WTC11 (cell line): ENCODE measurements around the gene LIMCH1. TPM values are rescaled to one million over a fixed set of nuclear protein-coding genes. Genes with fewer than 3 reads are reported as not detected.

Experiments used
- ATAC-seq: fragments of 200-7000 bp; cut with Tn5 transposase; 2 replicates; pipeline ENCODE4 v1.10.0; 2021; ENCODE audit warnings: mild to moderate bottlenecking, moderate library complexity
- CTCF ChIA-PET: fragments of 300-600 bp; sonication (Branson Sonifier 250); formaldehyde crosslinking; loops from one replicate; lab custom pipeline; 2021; ENCODE audit warnings: antibody characterized with exemption; lab: Charles Lee
- POLR2A ChIA-PET: fragments of 350-600 bp; sonication (Branson Sonifier 250); formaldehyde crosslinking; loops from one replicate; lab custom pipeline; 2021; ENCODE audit warnings: antibody characterized with exemption; lab: Charles Lee
- DNase-seq: peaks from one replicate; pipeline ENCODE4 v3.0.0; 2021; ENCODE audit warnings: low spot score
- H3K27ac Mint-ChIP-seq: 2 replicates; pipeline ENCODE4 v1.8.0; 2021; ENCODE audit warnings: mixed read lengths
- H3K27me3 Mint-ChIP-seq: 2 replicates; pipeline ENCODE4 v1.8.0; 2021; ENCODE audit warnings: low read depth, mild to moderate bottlenecking, moderate library complexity, mixed read lengths
- H3K36me3 Mint-ChIP-seq: 2 replicates; pipeline ENCODE4 v1.8.0; 2021; ENCODE audit warnings: mixed read lengths
- H3K4me1 Mint-ChIP-seq: 2 replicates; pipeline ENCODE4 v1.8.0; 2022; ENCODE audit warnings: mixed read lengths
- H3K4me3 Mint-ChIP-seq: 2 replicates; pipeline ENCODE4 v1.8.0; 2021; ENCODE audit warnings: mild to moderate bottlenecking, moderate library complexity, mixed read lengths
- H3K9me3 Mint-ChIP-seq: 2 replicates; pipeline ENCODE4 v1.8.0; 2021; ENCODE audit warnings: mixed read lengths
- AFF4 ChIP-seq: sonication (generic); formaldehyde crosslinking; IDR thresholded peaks from 2 replicates; pipeline ENCODE4 v1.8.1; 2023; ENCODE audit warnings: mild to moderate bottlenecking, missing genetic modification reagents, borderline replicate concordance
- ARID4B ChIP-seq: sonication (generic); formaldehyde crosslinking; IDR thresholded peaks from 2 replicates; pipeline ENCODE4 v1.8.0; 2023; ENCODE audit warnings: missing genetic modification reagents, mild to moderate bottlenecking, borderline replicate concordance
- E2F5 ChIP-seq: sonication (generic); formaldehyde crosslinking; IDR thresholded peaks from 2 replicates; pipeline ENCODE4 v1.8.1; 2022; ENCODE audit warnings: mild to moderate bottlenecking, moderate library complexity, missing genetic modification reagents
- FOXJ3 ChIP-seq: sonication (generic); formaldehyde crosslinking; IDR thresholded peaks from 2 replicates; pipeline ENCODE4 v1.9.0; 2021; ENCODE audit warnings: missing genetic modification reagents, mild to moderate bottlenecking, borderline replicate concordance
- FOXK1 ChIP-seq: sonication (generic); formaldehyde crosslinking; IDR thresholded peaks from 2 replicates; pipeline ENCODE4 v1.8.0; 2022; ENCODE audit warnings: mild to moderate bottlenecking, moderate library complexity, missing genetic modification reagents
- FOXP1 ChIP-seq: sonication (generic); formaldehyde crosslinking; IDR thresholded peaks from 2 replicates; pipeline ENCODE4 v1.8.0; 2022; ENCODE audit warnings: missing genetic modification reagents, mild to moderate bottlenecking, moderate library complexity, borderline replicate concordance
- GTF2I ChIP-seq: fragments of 250-450 bp; sonication (Bioruptor Pico); conservative IDR thresholded peaks from 2 replicates; pipeline ENCODE4 v1.4.0; 2021; ENCODE audit warnings: mild to moderate bottlenecking
- KAT7 ChIP-seq: sonication (generic); formaldehyde crosslinking; IDR thresholded peaks from 2 replicates; pipeline ENCODE4 v1.8.1; 2023; ENCODE audit warnings: missing genetic modification reagents, mild to moderate bottlenecking, borderline replicate concordance
- NFYB ChIP-seq: sonication (generic); formaldehyde crosslinking; conservative IDR thresholded peaks from 2 replicates; pipeline ENCODE4 v1.8.0; 2022; ENCODE audit warnings: low read depth, missing genetic modification reagents
- OVOL2 ChIP-seq: fragments of 250-450 bp; sonication (Bioruptor Pico); IDR thresholded peaks from 2 replicates; pipeline ENCODE4 v1.9.0; 2021; ENCODE audit warnings: mild to moderate bottlenecking, borderline replicate concordance
- PRDM15 ChIP-seq: sonication (generic); formaldehyde crosslinking; IDR thresholded peaks from 2 replicates; pipeline ENCODE4 v1.8.0; 2022; ENCODE audit warnings: missing genetic modification reagents
- PRRX2 ChIP-seq: fragments of 250-450 bp; sonication (Bioruptor Pico); IDR thresholded peaks from 2 replicates; pipeline ENCODE4 v1.8.0; 2021; ENCODE audit warnings: mild to moderate bottlenecking
- SOX15 ChIP-seq: fragments of 250-450 bp; sonication (Bioruptor Pico); IDR thresholded peaks from 2 replicates; pipeline ENCODE4 v1.9.0; 2021; ENCODE audit warnings: mild to moderate bottlenecking
- TP53 ChIP-seq: sonication (generic); formaldehyde crosslinking; IDR thresholded peaks from 2 replicates; pipeline ENCODE4 v1.8.1; 2023; ENCODE audit warnings: mild to moderate bottlenecking, missing genetic modification reagents
- ZNF232 ChIP-seq: sonication (generic); formaldehyde crosslinking; IDR thresholded peaks from 2 replicates; pipeline ENCODE4 v1.8.0; 2022; ENCODE audit warnings: mild to moderate bottlenecking, missing genetic modification reagents
- ZNF423 ChIP-seq: fragments of 250-450 bp; sonication (Bioruptor Pico); IDR thresholded peaks from 2 replicates; pipeline ENCODE4 v2.1.2; 2022; ENCODE audit warnings: mild to moderate bottlenecking, moderate library complexity
- ZNF425 ChIP-seq: fragments of 250-450 bp; sonication (Bioruptor Pico); conservative IDR thresholded peaks from 2 replicates; pipeline ENCODE4 v1.9.0; 2021; ENCODE audit warnings: mild to moderate bottlenecking
- total RNA-seq: library from RNA; stranded (reverse); gene quantifications from 3 replicates; pipeline ENCODE4 v1.2.3, GENCODE V29; 2021

The LIMCH1 gene
- total RNA-seq, 1 experiment from 2014 or later: 0.92 TPM

GRCh38 chr4:41514169-41514568 lies 23.8 kb upstream of the LIMCH1 start:
- ChIA-PET CTCF (no interaction called here), POLR2A (no interaction called here)
- Mint-ChIP-seq H3K27ac (no peak overlapping the region), H3K27me3 (no peaks in the 10 kb centered on the region; the same call in 1 of the 2 replicates), H3K4me1 (no peaks in the 10 kb centered on the region), H3K36me3 (no peaks in the 10 kb centered on the region), H3K9me3 (no peaks in the 10 kb centered on the region), H3K4me3 (no peak overlapping the region)
- ATAC-seq (no peak), DNase-seq (no peak)
- no peak for TF ChIP-seq GTF2I (CRISPR knock-in tag)
- no peak for TF ChIP-seq KAT7 (CRISPR knock-in tag)
- no peak for TF ChIP-seq FOXP1 (CRISPR knock-in tag)
- no peak for TF ChIP-seq ZNF232 (CRISPR knock-in tag)
- no peak for TF ChIP-seq ZNF423 (CRISPR knock-in tag)
- no peak for TF ChIP-seq FOXK1 (CRISPR knock-in tag)
- TF ChIP-seq TP53 (CRISPR knock-in tag): no peak

- Mint-ChIP-seq H3K4me3 (no peak overlapping the region), H3K9me3 (no peaks in the 10 kb centered on the region), H3K27me3 (no peaks in the 10 kb centered on the region; the same call in 1 of the 2 replicates), H3K4me1 (no peaks in the 10 kb centered on the region), H3K27ac (no peak overlapping the region), H3K36me3 (no peaks in the 10 kb centered on the region)
- ChIA-PET CTCF (no interaction called here), POLR2A (no interaction called here)
- DNase-seq (no peak), ATAC-seq (no peak)
- TF ChIP-seq OVOL2: no peak
- no peak for TF ChIP-seq NFYB (CRISPR knock-in tag)
- no peak for TF ChIP-seq PRDM15 (CRISPR knock-in tag)
- no peak for TF ChIP-seq FOXJ3 (CRISPR knock-in tag)
- TF ChIP-seq E2F5 (CRISPR knock-in tag): no peak
- TF ChIP-seq PRRX2 (CRISPR knock-in tag): no peak
- TF ChIP-seq SOX15 (CRISPR knock-in tag): no peak
- no peak for TF ChIP-seq ARID4B (CRISPR knock-in tag)
- no peak for TF ChIP-seq AFF4 (CRISPR knock-in tag)
- no peak for TF ChIP-seq ZNF425 (CRISPR knock-in tag)
Measured at GRCh38 chr4:41514766-41515481, 23.0 kb upstream of the LIMCH1 start.
